Measurements from ENCODE around the gene COQ3.

COQ3 gene

GRCh38 chr6:99324996-99325395, 69.0 kb downstream of the COQ3 start:
- no peak for DNase-seq

All from CD4-positive, alpha-beta T cell treated with Interferon alpha-2 for 1 hour (primary cell).